Activated CD8-positive, alpha-beta memory T cell treated with anti-CD3 and anti-CD28 coated beads for 36 hours (primary cell): Measurements from ENCODE around the gene FNDC3B. TPM values are rescaled to one million over a fixed set of nuclear protein-coding genes. Genes with fewer than 3 reads are reported as not detected.

Experiments
- CTCF ChIA-PET: fragments of 350-600 bp; sonication (Branson Sonifier 250); formaldehyde crosslinking; loops from one replicate; lab custom pipeline; 2021; ENCODE audit warnings: antibody characterized with exemption; lab: Charles Lee
- POLR2A ChIA-PET: fragments of 350-600 bp; sonication (Branson Sonifier 250); formaldehyde crosslinking; loops from one replicate; lab custom pipeline; 2021; ENCODE audit warnings: antibody characterized with exemption; lab: Charles Lee
- total RNA-seq, 2 experiments: library from RNA; stranded (reverse); gene quantifications; one replicate each; pipeline ENCODE4 v1.2.3, GENCODE V29; 2021

FNDC3B gene
- total RNA-seq, 2 experiments from 2014 or later, result 19.0 to 24.2 TPM

- ChIA-PET CTCF (no interaction called here), POLR2A (no interaction called here)
These were observed 98.2 kb downstream of the FNDC3B start for GRCh38 chr3:172137287-172138192.

GRCh38 chr3:172138193-172138537 is 98.8 kb downstream of the FNDC3B start:
- CTCF ChIA-PET, result no interaction called here
- POLR2A ChIA-PET, result no interaction called here

GRCh38 chr3:172138792-172139507 is 99.6 kb downstream of the FNDC3B start:
- CTCF ChIA-PET, result interaction anchor here (1.2 kb wide), 1 partner anchor 100 kb away, joined by 3 read pairs; no protein-coding TSS in a partner anchor
- POLR2A ChIA-PET, result interaction anchor here (1.0 kb wide), 1 partner anchor 9 kb away, joined by 3 read pairs; no protein-coding TSS in a partner anchor

- ChIA-PET CTCF (interaction anchor here (0.6 to 1.2 kb wide), 2 partner anchors 101 to 106 kb away, joined by 3 read pairs; no protein-coding TSS in a partner anchor), POLR2A (interaction anchor here (1.0 kb wide), 1 partner anchor 10 kb away, joined by 3 read pairs; no protein-coding TSS in a partner anchor)
These were observed 100.3 kb downstream of the FNDC3B start for GRCh38 chr3:172139528-172140276.

- ChIA-PET CTCF (interaction anchor here (0.6 to 0.7 kb wide), 3 partner anchors 99 to 680 kb away, joined by 3 to 4 read pairs (median 3); no protein-coding TSS in a partner anchor), POLR2A (no interaction called here)
These were observed 101.4 kb downstream of the FNDC3B start for GRCh38 chr3:172140499-172141391.

GRCh38 chr3:172142051-172142863 is 102.9 kb downstream of the FNDC3B start:
- POLR2A ChIA-PET, result no interaction called here
- CTCF ChIA-PET, result no interaction called here

- ChIA-PET CTCF (interaction anchor here (0.6 kb wide), 1 partner anchor 138 kb away, joined by 6 read pairs; no protein-coding TSS in a partner anchor), POLR2A (no interaction called here)
These were observed 103.6 kb downstream of the FNDC3B start for GRCh38 chr3:172142864-172143451.

GRCh38 chr3:172143739-172144497 is 104.5 kb downstream of the FNDC3B start:
- ChIA-PET POLR2A (interaction anchor here (0.7 kb wide), 1 partner anchor 524 kb away, joined by 4 read pairs; no protein-coding TSS in a partner anchor), CTCF (interaction anchor here (0.5 to 0.6 kb wide), 2 partner anchors 64 to 139 kb away, joined by 3 to 6 read pairs; no protein-coding TSS in a partner anchor)

- ChIA-PET POLR2A (interaction anchor here (0.7 kb wide), 1 partner anchor 524 kb away, joined by 4 read pairs; no protein-coding TSS in a partner anchor), CTCF (interaction anchor here (0.5 kb wide), 1 partner anchor 64 kb away, joined by 3 read pairs; no protein-coding TSS in a partner anchor)
These were observed 105.2 kb downstream of the FNDC3B start for GRCh38 chr3:172144601-172145000.

GRCh38 chr3:172145031-172145686 is 105.8 kb downstream of the FNDC3B start:
- ChIA-PET POLR2A (interaction anchor here (0.7 kb wide), 1 partner anchor 523 kb away, joined by 4 read pairs; no protein-coding TSS in a partner anchor), CTCF (interaction anchor here (0.6 kb wide), 1 partner anchor 131 kb away, joined by 5 read pairs; no protein-coding TSS in a partner anchor)

GRCh38 chr3:172146349-172146748 is 107.0 kb downstream of the FNDC3B start:
- POLR2A ChIA-PET, result no interaction called here
- CTCF ChIA-PET, result no interaction called here

- ChIA-PET CTCF (no interaction called here), POLR2A (no interaction called here)
These were observed 107.9 kb downstream of the FNDC3B start for GRCh38 chr3:172147113-172147818.

GRCh38 chr3:172148241-172148640 is 108.9 kb downstream of the FNDC3B start:
- ChIA-PET CTCF (interaction anchor here (0.6 kb wide), 1 partner anchor 428 kb away, joined by 4 read pairs; no protein-coding TSS in a partner anchor), POLR2A (no interaction called here)

- POLR2A ChIA-PET, result no interaction called here
- CTCF ChIA-PET, result interaction anchor here (0.6 kb wide), 1 partner anchor 429 kb away, joined by 4 read pairs; no protein-coding TSS in a partner anchor
These were observed 109.6 kb downstream of the FNDC3B start for GRCh38 chr3:172148702-172149565.
